Measurements from ENCODE around the gene FNBP1L.

DNA sequence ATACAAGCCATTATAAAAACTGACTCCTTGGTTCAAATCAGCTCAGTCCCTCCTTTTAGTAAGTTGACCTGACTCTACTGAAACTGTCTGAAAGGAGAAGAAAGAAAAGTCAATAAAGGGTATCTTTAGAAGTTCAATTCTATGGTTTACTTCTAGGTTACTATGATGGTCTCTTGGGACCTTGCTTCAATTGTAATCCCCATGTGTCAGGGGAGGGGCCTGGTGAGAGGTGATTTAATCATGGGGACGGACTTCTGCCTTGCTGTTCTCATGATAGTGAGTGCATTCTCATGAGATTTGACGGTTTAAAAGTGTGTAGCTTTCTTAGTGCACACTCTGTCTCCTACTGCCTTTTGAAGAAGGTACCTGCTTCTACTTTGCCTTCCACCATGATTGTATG is 31.7 kb upstream of the FNBP1L start:
- TF ChIP-seq ZNF704 (tag by site-specific recombination; IDR thresholded peaks at IDR 0.05) (no peak), ZBTB8A (tag by site-specific recombination; IDR thresholded peaks at IDR 0.05) (no peak)
- TF ChIP-seq, protein P1, sequence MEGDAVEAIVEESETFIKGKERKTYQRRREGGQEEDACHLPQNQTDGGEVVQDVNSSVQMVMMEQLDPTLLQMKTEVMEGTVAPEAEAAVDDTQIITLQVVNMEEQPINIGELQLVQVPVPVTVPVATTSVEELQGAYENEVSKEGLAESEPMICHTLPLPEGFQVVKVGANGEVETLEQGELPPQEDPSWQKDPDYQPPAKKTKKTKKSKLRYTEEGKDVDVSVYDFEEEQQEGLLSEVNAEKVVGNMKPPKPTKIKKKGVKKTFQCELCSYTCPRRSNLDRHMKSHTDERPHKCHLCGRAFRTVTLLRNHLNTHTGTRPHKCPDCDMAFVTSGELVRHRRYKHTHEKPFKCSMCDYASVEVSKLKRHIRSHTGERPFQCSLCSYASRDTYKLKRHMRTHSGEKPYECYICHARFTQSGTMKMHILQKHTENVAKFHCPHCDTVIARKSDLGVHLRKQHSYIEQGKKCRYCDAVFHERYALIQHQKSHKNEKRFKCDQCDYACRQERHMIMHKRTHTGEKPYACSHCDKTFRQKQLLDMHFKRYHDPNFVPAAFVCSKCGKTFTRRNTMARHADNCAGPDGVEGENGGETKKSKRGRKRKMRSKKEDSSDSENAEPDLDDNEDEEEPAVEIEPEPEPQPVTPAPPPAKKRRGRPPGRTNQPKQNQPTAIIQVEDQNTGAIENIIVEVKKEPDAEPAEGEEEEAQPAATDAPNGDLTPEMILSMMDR (tag by site-specific recombination; IDR thresholded peaks at IDR 0.05): no peak
